SK-N-SH treated with all-trans-retinoic acid at 6 μM for 48 hours (cell line): ENCODE results near the gene RASGRF2.

ENCODE experiments used
- ATAC-seq: fragments of 200-7000 bp; cut with Tn5 transposase; 3 replicates; pipeline ENCODE4 v1.9.1; 2020; ENCODE audit warnings: mild to moderate bottlenecking, moderate library complexity
- ARNTL ChIP-seq: fragments of 450-650 bp; formaldehyde crosslinking; IDR thresholded peaks from 2 replicates; pipeline ENCODE4 v1.5.0; 2020; ENCODE audit warnings: low read depth, mild to moderate bottlenecking, moderate library complexity, borderline replicate concordance
- BACH2 ChIP-seq: fragments of 250-450 bp; sonication (Bioruptor Pico); IDR thresholded peaks from 2 replicates; pipeline ENCODE4 v1.9.0; 2021; ENCODE audit warnings: mild to moderate bottlenecking, borderline replicate concordance
- CSDC2 ChIP-seq: fragments of 250-450 bp; sonication (Bioruptor Pico); IDR thresholded peaks from 2 replicates; pipeline ENCODE4 v1.5.0; 2020; ENCODE audit warnings: mild to moderate bottlenecking, moderate library complexity
- ESRRG ChIP-seq: fragments of 250-450 bp; sonication (Bioruptor Pico); IDR thresholded peaks from 2 replicates; pipeline ENCODE4 v1.6.1; 2021; ENCODE audit warnings: mild to moderate bottlenecking
- GLIS3 ChIP-seq: fragments of 250-450 bp; sonication (Bioruptor Pico); IDR thresholded peaks from 2 replicates; pipeline ENCODE4 v1.5.0; 2020; ENCODE audit warnings: mild to moderate bottlenecking, moderate library complexity
- ISL1 ChIP-seq: fragments of 250-450 bp; sonication (Bioruptor Pico); IDR thresholded peaks from 2 replicates; pipeline ENCODE4 v2.1.2; 2022; ENCODE audit warnings: mild to moderate bottlenecking, moderate library complexity
- OSR1 ChIP-seq: fragments of 250-450 bp; sonication (Bioruptor Pico); IDR thresholded peaks from 2 replicates; pipeline ENCODE4 v1.8.0; 2022; ENCODE audit warnings: moderate library complexity, mild to moderate bottlenecking, inconsistent platforms
- POU6F1 ChIP-seq: fragments of 250-450 bp; sonication (Bioruptor Pico); IDR thresholded peaks from 2 replicates; pipeline ENCODE4 v1.8.0; 2021; ENCODE audit warnings: low read depth, mild to moderate bottlenecking, moderate library complexity, borderline replicate concordance
- PPARA ChIP-seq: fragments of 250-450 bp; sonication (Bioruptor Pico); IDR thresholded peaks from 2 replicates; pipeline ENCODE4 v1.5.0; 2020; ENCODE audit warnings: mild to moderate bottlenecking, borderline replicate concordance
- RARB ChIP-seq: fragments of 250-450 bp; sonication (Bioruptor Pico); IDR thresholded peaks from 2 replicates; pipeline ENCODE4 v1.8.0; 2021; ENCODE audit warnings: mild to moderate bottlenecking, moderate library complexity
- SNAI2 ChIP-seq: fragments of 250-450 bp; sonication (Bioruptor Pico); IDR thresholded peaks from 2 replicates; pipeline ENCODE4 v1.5.0; 2020; ENCODE audit warnings: mild to moderate bottlenecking, moderate library complexity
- TCF4 ChIP-seq: fragments of 250-450 bp; sonication (Bioruptor Pico); IDR thresholded peaks from 2 replicates; pipeline ENCODE4 v1.8.0; 2021; ENCODE audit warnings: mild to moderate bottlenecking, moderate library complexity, borderline replicate concordance
- TOX ChIP-seq: fragments of 250-450 bp; sonication (Bioruptor Pico); IDR thresholded peaks from 2 replicates; pipeline ENCODE4 v1.8.0; 2021; ENCODE audit warnings: mild to moderate bottlenecking, moderate library complexity, borderline replicate concordance
- TSHZ2 ChIP-seq: fragments of 250-450 bp; sonication (Bioruptor Pico); IDR thresholded peaks from 2 replicates; pipeline ENCODE4 v1.5.0; 2020; ENCODE audit warnings: mild to moderate bottlenecking, moderate library complexity
- ZC3H10 ChIP-seq: fragments of 250-450 bp; sonication (Bioruptor Pico); IDR thresholded peaks from 2 replicates; pipeline ENCODE4 v1.5.1; 2021; ENCODE audit warnings: mild to moderate bottlenecking, moderate library complexity
- ZFP3 ChIP-seq: fragments of 250-450 bp; sonication (Bioruptor Pico); IDR thresholded peaks from 2 replicates; pipeline ENCODE4 v1.5.0; 2020; ENCODE audit warnings: mild to moderate bottlenecking, moderate library complexity
- ZFP30 ChIP-seq: fragments of 450-650 bp; formaldehyde crosslinking; IDR thresholded peaks from 2 replicates; pipeline ENCODE4 v1.5.0; 2022; ENCODE audit warnings: mild to moderate bottlenecking, moderate library complexity
- ZNF565 ChIP-seq: fragments of 450-650 bp; formaldehyde crosslinking; conservative IDR thresholded peaks from 2 replicates; pipeline ENCODE4 v1.5.0; 2020; ENCODE audit warnings: low read depth, mild to moderate bottlenecking, moderate library complexity
- ZNF70 ChIP-seq: fragments of 450-650 bp; formaldehyde crosslinking; IDR thresholded peaks from 2 replicates; pipeline ENCODE4 v1.5.0; 2020; ENCODE audit warnings: mild to moderate bottlenecking, moderate library complexity
- ZNF8 ChIP-seq: fragments of 450-650 bp; formaldehyde crosslinking; IDR thresholded peaks from 2 replicates; pipeline ENCODE4 v1.5.0; 2020; ENCODE audit warnings: mild to moderate bottlenecking, moderate library complexity
- TF ChIP-seq, protein P1 (sequence below): fragments of 250-450 bp; sonication (Bioruptor Pico); IDR thresholded peaks from 2 replicates; pipeline ENCODE4 v1.5.1; 2021; ENCODE audit warnings: mild to moderate bottlenecking, moderate library complexity
- TF ChIP-seq, protein P2 (sequence below): fragments of 250-450 bp; sonication (Bioruptor Pico); IDR thresholded peaks from 2 replicates; pipeline ENCODE4 v1.5.1; 2020; ENCODE audit warnings: low read depth, mild to moderate bottlenecking, moderate library complexity

RASGRF2 gene

DNA sequence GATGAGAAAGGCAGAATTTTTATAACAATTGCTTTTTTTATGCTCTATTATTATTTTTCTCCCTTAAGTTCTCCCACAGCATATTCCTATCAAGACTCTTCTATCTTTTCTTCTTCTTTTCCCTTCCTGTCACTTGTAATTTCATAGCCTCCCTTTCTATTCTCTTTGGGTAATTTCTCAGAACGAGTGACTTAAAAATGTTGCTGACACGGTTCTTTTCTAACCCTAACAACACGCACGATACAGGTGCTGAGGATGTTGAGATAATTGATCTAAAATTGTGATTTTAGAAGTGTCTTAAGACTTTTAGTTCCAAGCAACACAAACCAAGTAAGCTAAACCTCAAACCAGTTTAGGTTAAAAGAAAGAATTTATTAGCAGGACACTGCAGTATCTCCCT lies 105.9 kb downstream of the RASGRF2 start:
- no peak for ATAC-seq
- TF ChIP-seq GLIS3 (CRISPR knock-in tag): no peak
- no peak for TF ChIP-seq PPARA
- no peak for TF ChIP-seq BACH2 (CRISPR knock-in tag)
- TF ChIP-seq RARB (CRISPR knock-in tag): no peak
- no peak for TF ChIP-seq SNAI2 (CRISPR knock-in tag)
- no peak for TF ChIP-seq ARNTL
- TF ChIP-seq ZNF565: no peak
- no peak for TF ChIP-seq ZNF70 (CRISPR knock-in tag)
- no peak for TF ChIP-seq POU6F1 (CRISPR knock-in tag)
- TF ChIP-seq, protein P1, sequence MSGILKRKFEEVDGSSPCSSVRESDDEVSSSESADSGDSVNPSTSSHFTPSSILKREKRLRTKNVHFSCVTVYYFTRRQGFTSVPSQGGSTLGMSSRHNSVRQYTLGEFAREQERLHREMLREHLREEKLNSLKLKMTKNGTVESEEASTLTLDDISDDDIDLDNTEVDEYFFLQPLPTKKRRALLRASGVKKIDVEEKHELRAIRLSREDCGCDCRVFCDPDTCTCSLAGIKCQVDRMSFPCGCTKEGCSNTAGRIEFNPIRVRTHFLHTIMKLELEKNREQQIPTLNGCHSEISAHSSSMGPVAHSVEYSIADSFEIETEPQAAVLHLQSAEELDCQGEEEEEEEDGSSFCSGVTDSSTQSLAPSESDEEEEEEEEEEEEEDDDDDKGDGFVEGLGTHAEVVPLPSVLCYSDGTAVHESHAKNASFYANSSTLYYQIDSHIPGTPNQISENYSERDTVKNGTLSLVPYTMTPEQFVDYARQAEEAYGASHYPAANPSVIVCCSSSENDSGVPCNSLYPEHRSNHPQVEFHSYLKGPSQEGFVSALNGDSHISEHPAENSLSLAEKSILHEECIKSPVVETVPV (CRISPR knock-in tag): no peak
- TF ChIP-seq ZC3H10 (CRISPR knock-in tag): no peak
- TF ChIP-seq ZFP30 (CRISPR knock-in tag): no peak
- TF ChIP-seq TSHZ2 (CRISPR knock-in tag): no peak
- no peak for TF ChIP-seq TOX (CRISPR knock-in tag)
- TF ChIP-seq ZFP3 (CRISPR knock-in tag): no peak
- no peak for TF ChIP-seq TCF4 (CRISPR knock-in tag)
- TF ChIP-seq CSDC2 (CRISPR knock-in tag): no peak
- no peak for TF ChIP-seq OSR1
- no peak for TF ChIP-seq ZNF8 (CRISPR knock-in tag)
- TF ChIP-seq, protein P2, sequence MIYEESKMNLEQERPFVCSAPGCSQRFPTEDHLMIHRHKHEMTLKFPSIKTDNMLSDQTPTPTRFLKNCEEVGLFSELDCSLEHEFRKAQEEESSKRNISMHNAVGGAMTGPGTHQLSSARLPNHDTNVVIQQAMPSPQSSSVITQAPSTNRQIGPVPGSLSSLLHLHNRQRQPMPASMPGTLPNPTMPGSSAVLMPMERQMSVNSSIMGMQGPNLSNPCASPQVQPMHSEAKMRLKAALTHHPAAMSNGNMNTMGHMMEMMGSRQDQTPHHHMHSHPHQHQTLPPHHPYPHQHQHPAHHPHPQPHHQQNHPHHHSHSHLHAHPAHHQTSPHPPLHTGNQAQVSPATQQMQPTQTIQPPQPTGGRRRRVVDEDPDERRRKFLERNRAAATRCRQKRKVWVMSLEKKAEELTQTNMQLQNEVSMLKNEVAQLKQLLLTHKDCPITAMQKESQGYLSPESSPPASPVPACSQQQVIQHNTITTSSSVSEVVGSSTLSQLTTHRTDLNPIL: no peak

DNA sequence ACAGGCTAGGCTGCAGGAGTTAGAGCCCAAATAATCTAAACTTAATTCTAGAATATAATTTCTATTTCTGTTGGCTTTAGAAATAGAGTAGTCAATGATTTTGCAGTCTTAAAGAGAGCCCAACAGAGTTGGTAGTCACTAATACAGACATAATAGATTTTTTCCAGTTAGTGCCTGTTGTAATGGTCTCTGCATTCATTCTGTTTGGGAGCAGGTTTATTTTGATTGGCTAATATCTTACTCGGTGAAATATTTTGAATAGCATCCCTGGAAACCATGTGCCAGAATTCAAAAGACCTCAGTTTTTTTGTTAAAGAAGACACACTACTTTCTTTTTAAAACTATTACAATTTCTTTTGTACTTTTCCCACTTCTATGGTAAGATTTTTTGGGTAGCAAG lies 107.2 kb downstream of the RASGRF2 start:
- TF ChIP-seq, protein P2: no peak
- no peak for TF ChIP-seq ZFP30 (CRISPR knock-in tag)
- TF ChIP-seq TCF4 (CRISPR knock-in tag): no peak
- no peak for TF ChIP-seq ESRRG (CRISPR knock-in tag)
- TF ChIP-seq ISL1 (CRISPR knock-in tag): no peak
- no peak for TF ChIP-seq CSDC2 (CRISPR knock-in tag)
- no peak for TF ChIP-seq ZNF70 (CRISPR knock-in tag)

DNA sequence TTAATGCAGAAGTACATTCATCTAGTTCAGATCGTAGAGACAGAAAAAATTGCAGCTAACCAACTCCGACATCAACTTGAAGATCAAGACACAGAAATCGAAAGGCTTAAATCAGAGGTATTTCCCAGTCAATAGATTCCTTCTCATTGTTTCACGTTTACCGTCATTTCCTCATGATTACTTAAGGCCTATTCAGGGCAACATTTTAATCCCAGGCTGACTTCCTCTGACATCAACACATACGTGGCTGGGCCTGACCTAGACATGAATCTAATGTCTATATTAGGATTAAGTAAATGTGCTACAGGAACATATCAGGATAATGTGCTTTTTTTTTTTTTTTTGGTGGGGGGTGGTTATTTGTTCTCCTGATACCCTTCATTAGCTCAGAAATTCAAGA lies 107.9 kb downstream of the RASGRF2 start:
- no peak for TF ChIP-seq PPARA
- no peak for TF ChIP-seq ESRRG (CRISPR knock-in tag)
- TF ChIP-seq, protein P1 (CRISPR knock-in tag): no peak
- TF ChIP-seq ARNTL: no peak
- TF ChIP-seq BACH2 (CRISPR knock-in tag): no peak
- no peak for TF ChIP-seq ZC3H10 (CRISPR knock-in tag)
- no peak for ATAC-seq

More for the DNA sequence above, 107.2 kb downstream of the RASGRF2 start:
- ATAC-seq: no peak
